Adrenal gland (tissue), 5 donors: ENCODE results near the gene DNASE1L3.

ENCODE experiments used
- CTCF ChIP-seq, 6 experiments: fragments of 450-650 bp in 4 of 6; fragments of 200-600 bp in 2 of 6; sonication (generic) in 1 of 6; IDR thresholded peaks; 1 replicate in 5 of 6; 2 replicates in 1 of 6; pipeline versions ENCODE4 v1.5.1 to v1.8.0; 2016 to 2021; ENCODE audit warnings: antibody characterized with exemption in 6 of 6, mild to moderate bottlenecking in 2 of 6, moderate library complexity in 1 of 6
- POLR2A ChIP-seq, 2 donors: fragments of 450-650 bp; IDR thresholded peaks; one replicate each; pipeline ENCODE4 v1.6.1; 2017; ENCODE audit warnings: antibody characterized with exemption in 2 of 2, mild to moderate bottlenecking in 2 of 2, moderate library complexity in 1 of 2
- donor health status: DM: no; HTN: no; CAD: no.

GRCh38 chr3:58258392-58259055 lies 47.8 kb upstream of the DNASE1L3 start:
- TF ChIP-seq POLR2A (IDR thresholded peaks at IDR 0.05) (no peak), CTCF (IDR thresholded peaks at IDR 0.05) (no peak)
